B cell (primary cell): ENCODE results near the gene MOB3B. TPM values are rescaled to one million over a fixed set of nuclear protein-coding genes. Genes with fewer than 3 reads are reported as not detected.
A peak's percentile ranks its signal among the peaks of the same experiment; 100 is the strongest.

ENCODE experiments used
- ATAC-seq: fragments of 200-7000 bp; cut with Tn5 transposase; one replicate; pipeline ENCODE4 v1.10.0; 2021; ENCODE audit warnings: low read depth, mild to moderate bottlenecking, moderate number of reproducible peaks, moderate library complexity
- CTCF ChIA-PET: fragments of 350-600 bp; sonication (Branson Sonifier 250); formaldehyde crosslinking; loops from one replicate; lab custom pipeline; 2021; ENCODE audit warnings: antibody characterized with exemption, inconsistent platforms; lab: Charles Lee
- POLR2A ChIA-PET: fragments of 350-600 bp; sonication (Branson Sonifier 250); formaldehyde crosslinking; loops from one replicate; lab custom pipeline; 2021; ENCODE audit warnings: antibody characterized with exemption; lab: Charles Lee
- DNase-seq: peaks from one replicate; pipeline ENCODE4 v3.0.0; 2013
- H2AFZ ChIP-seq: 2 replicates; pipeline ENCODE4 v1.6.1; 2012; ENCODE audit warnings: mild to moderate bottlenecking, low read depth, low read length; ENCODE audit not compliant: insufficient read depth, poor library complexity, severe bottlenecking
- H3K27ac ChIP-seq, 2 donors: 1 replicate in 1 of 2; 2 replicates in 1 of 2; pipeline ENCODE4 v1.5.1; 2012 to 2013; ENCODE audit warnings: low read length in 2 of 2, mild to moderate bottlenecking in 2 of 2, moderate library complexity in 1 of 2
- H3K27me3 ChIP-seq, 4 experiments: fragments of 200-600 bp in 1 of 4; sonication (generic) in 1 of 4; replicated peaks in 1 of 4; 1 replicate in 2 of 4; 2 replicates in 2 of 4; pipeline versions ENCODE4 v1.6.1 to v1.7.0; 2013 to 2016; ENCODE audit warnings: low read length in 3 of 4, mild to moderate bottlenecking in 2 of 4, mixed read lengths in 1 of 4, moderate library complexity in 1 of 4; ENCODE audit not compliant: insufficient read depth in 4 of 4, control insufficient read depth in 3 of 4; ENCODE audit errors: control extremely low read depth in 1 of 4
- H3K36me3 ChIP-seq, 2 experiments: replicated peaks in 1 of 2; 1 replicate in 1 of 2; 2 replicates in 1 of 2; pipeline versions ENCODE4 v1.6.1 to v1.7.1; 2013; ENCODE audit warnings: low read length in 1 of 2; ENCODE audit not compliant: insufficient read depth in 2 of 2, control insufficient read depth in 1 of 2; ENCODE audit errors: control extremely low read depth in 1 of 2, extremely low read depth in 1 of 2
- H3K4me1 ChIP-seq, 2 donors: fragments of 200-600 bp in 1 of 2; sonication (generic) in 1 of 2; 1 replicate in 1 of 2; 2 replicates in 1 of 2; pipeline versions ENCODE4 v1.5.1 to v1.6.1; 2013 to 2017; ENCODE audit warnings: low read length in 2 of 2; ENCODE audit not compliant: control insufficient read depth in 2 of 2, insufficient read depth in 2 of 2
- H3K4me2 ChIP-seq: replicated peaks from 2 replicates; pipeline ENCODE3; 2012; ENCODE audit warnings: mild to moderate bottlenecking, low read depth, low read length; ENCODE audit not compliant: poor library complexity, severe bottlenecking
- H3K4me3 ChIP-seq, 5 experiments: fragments of 200-600 bp in 1 of 5; sonication (generic) in 1 of 5; 1 replicate in 3 of 5; 2 replicates in 2 of 5; pipeline versions ENCODE4 v1.5.1 to v1.7.0; 2011 to 2016; ENCODE audit warnings: low read length in 4 of 5, mild to moderate bottlenecking in 4 of 5, low read depth in 2 of 5, control low read depth in 1 of 5, moderate library complexity in 1 of 5; ENCODE audit not compliant: insufficient read depth in 1 of 5; ENCODE audit errors: control extremely low read depth in 1 of 5, extremely low read depth in 1 of 5
- H3K79me2 ChIP-seq: fragments of 200-600 bp; sonication (generic); one replicate; pipeline ENCODE4 v1.6.0; 2016; ENCODE audit warnings: low read length; ENCODE audit not compliant: control insufficient read depth, insufficient read depth
- H3K9ac ChIP-seq: fragments of 200-600 bp; sonication (generic); 2 replicates; pipeline ENCODE4 v1.6.1; 2017; ENCODE audit warnings: mild to moderate bottlenecking, low read length, moderate library complexity
- H3K9me3 ChIP-seq, 3 donors: one replicate each; pipeline versions ENCODE4 v1.6.1 to v1.7.1; 2013; ENCODE audit warnings: low read length in 2 of 3; ENCODE audit not compliant: control insufficient read depth in 2 of 3, insufficient read depth in 1 of 3; ENCODE audit errors: control extremely low read depth in 1 of 3
- H4K20me1 ChIP-seq: 2 replicates; pipeline ENCODE4 v1.6.0; 2012; ENCODE audit warnings: mild to moderate bottlenecking, low read length; ENCODE audit not compliant: insufficient read depth, control insufficient read depth, poor library complexity, severe bottlenecking
- H3K27ac Mint-ChIP-seq: one replicate; pipeline ENCODE4 v1.8.0; 2021; ENCODE audit warnings: mixed read lengths
- H3K27me3 Mint-ChIP-seq: one replicate; pipeline ENCODE4 v1.8.0; 2021; ENCODE audit warnings: mixed read lengths
- H3K4me1 Mint-ChIP-seq: one replicate; pipeline ENCODE4 v1.8.0; 2021; ENCODE audit warnings: mixed read lengths
- H3K4me3 Mint-ChIP-seq: one replicate; pipeline ENCODE4 v1.8.0; 2021; ENCODE audit warnings: mixed read lengths
- H3K9me3 Mint-ChIP-seq: one replicate; pipeline ENCODE4 v1.8.0; 2022; ENCODE audit warnings: mixed read lengths; ENCODE audit not compliant: insufficient read depth
- EZH2 ChIP-seq: IDR thresholded peaks from 2 replicates; pipeline ENCODE4 v1.6.1; 2012; ENCODE audit warnings: borderline replicate concordance, low read depth, mild to moderate bottlenecking, moderate library complexity, low read length; ENCODE audit not compliant: insufficient read depth, poor library complexity, severe bottlenecking
- WGBS: methylation state at CpG from one replicate; pipeline ENCODE4 v1.1.5; 2013; ENCODE audit warnings: missing lambda C conversion rate; ENCODE audit not compliant: insufficient coverage; 5-methylcytosine and 5-hydroxymethylcytosine counted together
- intact Hi-C: fragments of 100-400 bp; cut with micrococcal nuclease; formaldehyde crosslinking; loops from one replicate; pipeline ENCODE4 v1.10.0; 2022
- polyA plus RNA-seq: library from polyadenylated mRNA; depleted of rRNA; stranded (reverse); fragments of >200 nt; gene quantifications from 2 replicates; pipeline ENCODE4 v1.2.3, GENCODE V29; 2012
- total RNA-seq, 2 donors: library from RNA; stranded (reverse); fragments of 120-200 nt in 1 of 2; gene quantifications; 1 replicate in 1 of 2; 2 replicates in 1 of 2; pipeline versions ENCODE4 v1.2.3 to v1.2.4, GENCODE V29; 2013 to 2022
- TF ChIP-seq, protein P1 (sequence below): fragments of 200-600 bp; IDR thresholded peaks from one replicate; pipeline ENCODE4 v1.8.0; 2022; ENCODE audit warnings: antibody characterized with exemption, mild to moderate bottlenecking

Gene MOB3B
- total and polyA plus RNA-seq, 2 donors (not counting 1 experiment from before 2014, with no cell fraction given) = 7.3 to 7.9 TPM

DNA sequence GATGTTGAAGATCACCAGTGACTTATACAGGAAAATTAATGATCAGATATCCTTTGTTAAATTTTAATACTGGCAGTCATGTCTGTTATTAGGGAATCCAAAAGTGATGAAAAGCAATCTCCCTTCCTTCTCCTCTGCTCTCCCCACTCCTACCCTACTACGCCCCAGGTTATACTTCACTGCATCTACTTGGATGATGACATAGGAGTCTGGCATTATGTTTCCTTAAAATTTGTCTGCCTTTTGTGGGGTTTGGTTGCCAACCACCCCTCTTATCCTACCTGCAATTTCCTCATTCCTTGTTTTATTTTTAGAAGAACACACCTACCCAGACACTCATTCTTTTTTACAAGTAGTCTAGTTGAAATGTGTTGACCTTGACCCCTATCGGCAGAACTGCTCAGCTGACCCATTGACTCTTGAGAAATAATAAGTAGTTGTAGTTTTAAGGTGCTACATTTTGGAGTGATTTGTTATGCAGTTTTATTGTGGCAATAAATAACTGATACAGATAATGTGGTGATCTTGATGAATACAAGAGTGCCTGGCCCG is 5.1 kb upstream of the MOB3B start:
- H3K9me3 Mint-ChIP-seq = no peaks in the 10 kb centered on the region
- H3K27ac Mint-ChIP-seq = no peak overlapping the region
- Histone ChIP-seq H3K4me3 (no peak overlapping the region), H2AFZ (no peak overlapping the region), H3K4me1 (peaks cover 14 to 15% of the 10 kb centered on the region in 2 donors), H3K9ac (no peak overlapping the region), H3K4me2 (peak overlapping the region; percentile 16), H3K9me3 (no peaks in the 10 kb centered on the region), H3K27ac (no peak overlapping the region), H3K79me2 (peaks cover 5% of the 10 kb centered on the region), H3K36me3 (no peaks in the 10 kb centered on the region), H3K27me3 (no peaks in the 10 kb centered on the region), H4K20me1 (no peaks in the 10 kb centered on the region)
- no peak overlapping the region for H3K4me3 Mint-ChIP-seq
- 86% methylated on average over 1 of the region's 3 CpGs for WGBS
- ATAC-seq = no peak
- DNase-seq = no peak
- H3K27me3 Mint-ChIP-seq = no peaks in the 10 kb centered on the region
- intact Hi-C loops = no loop called here
- ChIA-PET CTCF (interaction anchor here (1.0 to 17.3 kb wide), 4 partner anchors 12 to 201 kb away, joined by 3 to 395 read pairs (median 3); no protein-coding TSS in a partner anchor), POLR2A (no interaction called here)
- peaks cover 19% of the 10 kb centered on the region for H3K4me1 Mint-ChIP-seq
- TF ChIP-seq, protein P1, sequence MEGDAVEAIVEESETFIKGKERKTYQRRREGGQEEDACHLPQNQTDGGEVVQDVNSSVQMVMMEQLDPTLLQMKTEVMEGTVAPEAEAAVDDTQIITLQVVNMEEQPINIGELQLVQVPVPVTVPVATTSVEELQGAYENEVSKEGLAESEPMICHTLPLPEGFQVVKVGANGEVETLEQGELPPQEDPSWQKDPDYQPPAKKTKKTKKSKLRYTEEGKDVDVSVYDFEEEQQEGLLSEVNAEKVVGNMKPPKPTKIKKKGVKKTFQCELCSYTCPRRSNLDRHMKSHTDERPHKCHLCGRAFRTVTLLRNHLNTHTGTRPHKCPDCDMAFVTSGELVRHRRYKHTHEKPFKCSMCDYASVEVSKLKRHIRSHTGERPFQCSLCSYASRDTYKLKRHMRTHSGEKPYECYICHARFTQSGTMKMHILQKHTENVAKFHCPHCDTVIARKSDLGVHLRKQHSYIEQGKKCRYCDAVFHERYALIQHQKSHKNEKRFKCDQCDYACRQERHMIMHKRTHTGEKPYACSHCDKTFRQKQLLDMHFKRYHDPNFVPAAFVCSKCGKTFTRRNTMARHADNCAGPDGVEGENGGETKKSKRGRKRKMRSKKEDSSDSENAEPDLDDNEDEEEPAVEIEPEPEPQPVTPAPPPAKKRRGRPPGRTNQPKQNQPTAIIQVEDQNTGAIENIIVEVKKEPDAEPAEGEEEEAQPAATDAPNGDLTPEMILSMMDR = no peak
- no peak for TF ChIP-seq EZH2

DNA sequence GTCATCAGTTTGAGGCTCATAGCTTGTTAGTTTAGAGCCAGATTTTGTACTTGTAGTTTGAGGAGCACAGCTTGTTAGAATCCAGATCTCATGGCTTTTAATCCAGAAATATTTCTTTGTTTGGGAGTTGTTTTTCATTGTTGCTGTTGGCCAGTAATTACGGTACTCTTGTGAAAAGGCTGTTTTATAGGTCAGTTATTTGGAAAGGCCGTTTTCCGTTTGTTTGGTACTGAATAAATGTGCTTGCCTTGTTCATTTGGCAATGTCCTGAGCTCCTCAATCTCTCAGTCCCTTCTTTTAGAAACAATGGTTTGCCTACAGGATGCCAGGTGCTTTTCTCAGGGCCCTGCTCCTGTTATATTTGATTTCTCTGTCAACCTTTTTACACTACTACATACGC is 4.5 kb upstream of the MOB3B start:
- peaks cover 21% of the 10 kb centered on the region for H3K4me1 Mint-ChIP-seq
- intact Hi-C loops = no loop called here
- peak overlapping the region; percentile 16 for H3K4me2 ChIP-seq
- H3K9ac ChIP-seq = no peak overlapping the region
- H3K4me3 ChIP-seq = no peak overlapping the region
- H3K9me3 ChIP-seq = no peaks in the 10 kb centered on the region
- peaks cover 15 to 16% of the 10 kb centered on the region in 2 donors for H3K4me1 ChIP-seq
- ATAC-seq (no peak), DNase-seq (no peak)
- ChIA-PET POLR2A (no interaction called here), CTCF (interaction anchor here (1.4 to 17.3 kb wide), 3 partner anchors 13 to 200 kb away, joined by 3 to 395 read pairs (median 7); no protein-coding TSS in a partner anchor)
- peaks cover 11% of the 10 kb centered on the region for H3K79me2 ChIP-seq
- H3K4me3 Mint-ChIP-seq = no peak overlapping the region
- no peak overlapping the region for H3K27ac Mint-ChIP-seq
- H2AFZ ChIP-seq = no peak overlapping the region
- H3K9me3 Mint-ChIP-seq = no peaks in the 10 kb centered on the region
- H3K36me3 ChIP-seq = no peaks in the 10 kb centered on the region
- WGBS = no CpG with 5 or more reads among the region's 4 CpGs
- no peaks in the 10 kb centered on the region for H4K20me1 ChIP-seq
- peak overlapping the region in 1 of 2 donors; percentile 14 for H3K27ac ChIP-seq
- TF ChIP-seq, protein P1 = no peak
- TF ChIP-seq EZH2 = no peak
- no peaks in the 10 kb centered on the region for H3K27me3 ChIP-seq
- no peaks in the 10 kb centered on the region for H3K27me3 Mint-ChIP-seq
